RWPE2 (cell line): ENCODE data around the gene ZSCAN5C.
"Not testable (repeated sequence)": the region's sequence is repeated elsewhere in the genome, so short reads cannot be mapped to it uniquely, and the experiment has no call there.

Experiments
- ATAC-seq: fragments of 200-7000 bp; cut with Tn5 transposase; 3 replicates; pipeline ENCODE4 v1.9.1; 2021; ENCODE audit warnings: low read depth
- DNase-seq: peaks from one replicate; pipeline ENCODE4 v3.0.0-alpha.2; 2020; ENCODE audit warnings: low spot score
- H3K27ac ChIP-seq: fragments of 450-650 bp; 2 replicates; pipeline ENCODE4 v1.5.1; 2017; ENCODE audit warnings: mild to moderate bottlenecking; ENCODE audit not compliant: poor library complexity, severe bottlenecking
- H3K27me3 ChIP-seq: fragments of 250-450 bp; sonication (Bioruptor Pico); 2 replicates; pipeline ENCODE4 v1.5.1; 2021; ENCODE audit warnings: mild to moderate bottlenecking, moderate library complexity; ENCODE audit not compliant: insufficient read depth, poor library complexity, severe bottlenecking
- H3K36me3 ChIP-seq: fragments of 250-450 bp; sonication (Bioruptor Pico); 2 replicates; pipeline ENCODE4 v1.5.1; 2020; ENCODE audit warnings: low read depth, mild to moderate bottlenecking, moderate library complexity
- H3K4me1 ChIP-seq: fragments of 250-450 bp; sonication (Bioruptor Pico); 2 replicates; pipeline ENCODE4 v1.5.1; 2021; ENCODE audit warnings: mild to moderate bottlenecking, moderate library complexity; ENCODE audit not compliant: insufficient read depth, poor library complexity, severe bottlenecking
- H3K4me3 ChIP-seq: fragments of 250-450 bp; sonication (Bioruptor Pico); 2 replicates; pipeline ENCODE4 v1.5.1; 2021; ENCODE audit warnings: mild to moderate bottlenecking, moderate library complexity; ENCODE audit not compliant: severe bottlenecking
- H3K9me3 ChIP-seq: fragments of 250-450 bp; sonication (Bioruptor Pico); 2 replicates; pipeline ENCODE4 v1.5.1; 2021; ENCODE audit warnings: mild to moderate bottlenecking, moderate library complexity; ENCODE audit not compliant: severe bottlenecking
- CTCF ChIP-seq: fragments of 450-650 bp; IDR thresholded peaks from one replicate; pipeline ENCODE4 v1.5.1; 2017; ENCODE audit warnings: mild to moderate bottlenecking, moderate library complexity; ENCODE audit not compliant: poor library complexity, severe bottlenecking

ZSCAN5C gene

GRCh38 chr19:56191115-56191514, 11.0 kb upstream of the ZSCAN5C start:
- TF ChIP-seq CTCF, result no peak
- Histone ChIP-seq H3K4me3 (no peak overlapping the region), H3K27me3 (no peaks in the 10 kb centered on the region), H3K9me3 (no peaks in the 10 kb centered on the region), H3K4me1 (no peaks in the 10 kb centered on the region), H3K27ac (no peak overlapping the region), H3K36me3 (no peaks in the 10 kb centered on the region)
- no peak for ATAC-seq
- no peak for DNase-seq

- DNase-seq, result no peak
- Histone ChIP-seq H3K4me1 (no peaks in the 10 kb centered on the region), H3K4me3 (no peak overlapping the region), H3K27me3 (no peaks in the 10 kb centered on the region), H3K9me3 (no peaks in the 10 kb centered on the region), H3K36me3 (no peaks in the 10 kb centered on the region), H3K27ac (no peak overlapping the region)
- no peak for TF ChIP-seq CTCF
- ATAC-seq, result no peak
Measured at GRCh38 chr19:56191711-56192110, 10.4 kb upstream of the ZSCAN5C start.

- no peaks in the 10 kb centered on the region for H3K27me3 ChIP-seq
- DNase-seq (no peak), ATAC-seq (no peak)
- H3K9me3 ChIP-seq, result no peaks in the 10 kb centered on the region
- TF ChIP-seq CTCF, result no peak
- no peaks in the 10 kb centered on the region for H3K4me1 ChIP-seq
- no peak overlapping the region for H3K4me3 ChIP-seq
- H3K27ac ChIP-seq, result no peak overlapping the region
- no peaks in the 10 kb centered on the region for H3K36me3 ChIP-seq
Measured at GRCh38 chr19:56193981-56194640, 8.0 kb upstream of the ZSCAN5C start.

GRCh38 chr19:56197646-56198045, 4.4 kb upstream of the ZSCAN5C start, which contains the start of gene ZSCAN5B:
Gene ZSCAN5B, minus strand, starts transcription at chr19:56197783. Its CDS starts 4,731 bp downstream, at chr19:56193052.
- not testable (repeated sequence) for H3K4me1 ChIP-seq, H3K27me3 ChIP-seq, ATAC-seq, H3K36me3 ChIP-seq, H3K27ac ChIP-seq, H3K4me3 ChIP-seq, DNase-seq, H3K9me3 ChIP-seq

- no peak overlapping the region for H3K27ac ChIP-seq
- no peak overlapping the region for H3K4me3 ChIP-seq
- H3K27me3 ChIP-seq, result no peaks in the 10 kb centered on the region
- no peak for DNase-seq
- no peaks in the 10 kb centered on the region for H3K36me3 ChIP-seq
- no peak for ATAC-seq
- no peaks in the 10 kb centered on the region for H3K4me1 ChIP-seq
- no peak for TF ChIP-seq CTCF
- H3K9me3 ChIP-seq, result no peaks in the 10 kb centered on the region
Measured at GRCh38 chr19:56199687-56200086, 2.4 kb upstream of the ZSCAN5C start.

- H3K4me3 ChIP-seq, ATAC-seq, H3K27me3 ChIP-seq, H3K9me3 ChIP-seq, DNase-seq, H3K36me3 ChIP-seq, H3K27ac ChIP-seq, H3K4me1 ChIP-seq: not testable (repeated sequence)
Measured at GRCh38 chr19:56207581-56207980, 5.5 kb downstream of the ZSCAN5C start.
